Loucy (cell line): ENCODE measurements around the gene COL25A1.

Source experiments
- CTCF ChIP-seq: fragments of 200-600 bp; sonication (generic); conservative IDR thresholded peaks from 2 replicates; pipeline ENCODE4 v1.5.1; 2014; ENCODE audit warnings: mild to moderate bottlenecking, antibody characterized with exemption, low read length
- EZH2phosphoT487 ChIP-seq: fragments of 200-600 bp; IDR thresholded peaks from 2 replicates; pipeline ENCODE4 v1.6.1; 2018; ENCODE audit warnings: antibody characterized with exemption, mild to moderate bottlenecking, moderate library complexity, borderline replicate concordance

- TF ChIP-seq CTCF (no peak), EZH2phosphoT487 (no peak)
Measured at GRCh38 chr4:109211671-109212070, 90.8 kb downstream of the COL25A1 start.
